AG08395 (cell line): ENCODE results near the gene PANK3.
"Not testable (repeated sequence)": the region's sequence is repeated elsewhere in the genome, so short reads cannot be mapped to it uniquely, and the experiment has no call there.

Source experiments
- DNase-seq: peaks from one replicate; pipeline ENCODE4 v3.0.0; 2012; ENCODE audit warnings: mixed read lengths, low spot score

PANK3 gene

GRCh38 chr5:168592014-168592368 is 12.8 kb upstream of the PANK3 start:
- peak; percentile 47 for DNase-seq

DNA sequence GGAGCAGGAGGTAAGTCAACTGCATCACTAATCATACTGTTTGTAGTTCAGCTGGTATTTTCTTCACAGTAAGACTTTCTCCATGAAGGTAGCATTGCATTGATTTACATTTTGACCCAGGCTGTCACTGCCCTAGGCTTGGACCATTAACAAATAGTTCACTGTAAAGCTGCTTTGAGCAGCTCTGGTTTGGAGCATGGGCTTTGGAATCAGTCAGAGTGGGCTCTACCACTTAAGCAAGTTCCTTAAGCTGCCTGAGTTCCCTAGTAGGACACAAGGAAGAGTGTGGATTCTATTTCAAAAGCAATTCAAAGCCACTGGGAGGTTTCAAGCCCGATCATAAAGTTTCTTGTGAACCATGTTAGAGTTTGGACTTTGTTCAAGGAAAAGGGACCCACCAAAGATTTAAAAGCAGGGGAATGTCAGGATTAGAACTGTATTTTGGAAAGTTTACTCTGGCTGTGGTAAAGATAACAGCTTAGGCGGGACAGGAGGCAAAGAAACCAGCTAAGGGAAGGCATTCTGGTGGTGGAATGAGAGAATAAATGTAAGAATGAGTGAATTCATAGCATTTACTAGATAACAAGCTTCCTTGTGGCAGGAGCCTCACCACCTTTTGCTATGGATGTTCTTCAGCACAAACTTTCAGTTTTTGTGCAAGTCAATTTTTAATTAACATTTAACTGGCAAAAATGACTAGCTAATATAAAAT is 12.3 kb upstream of the PANK3 start:
- no peak for DNase-seq

DNA sequence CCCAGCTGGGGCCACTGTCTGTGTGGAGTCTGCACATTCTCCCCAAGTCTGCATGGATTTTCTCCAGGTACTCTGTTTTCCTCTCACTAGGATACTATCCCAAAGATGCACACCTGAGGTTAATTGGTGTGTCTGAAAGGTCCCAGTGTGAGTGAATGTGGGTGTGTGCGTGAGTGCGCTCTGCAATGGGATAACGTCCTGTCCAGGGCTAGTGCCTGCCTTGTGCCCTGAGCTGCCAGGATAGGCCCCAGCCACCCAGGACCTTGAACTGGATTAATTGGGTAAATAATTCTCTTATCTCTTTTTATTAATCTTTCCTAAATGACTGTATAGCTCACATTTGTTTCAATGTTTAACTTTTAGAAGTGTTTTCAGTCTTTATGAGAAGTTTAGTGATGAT is 11.5 kb upstream of the PANK3 start:
- DNase-seq: no peak

DNA sequence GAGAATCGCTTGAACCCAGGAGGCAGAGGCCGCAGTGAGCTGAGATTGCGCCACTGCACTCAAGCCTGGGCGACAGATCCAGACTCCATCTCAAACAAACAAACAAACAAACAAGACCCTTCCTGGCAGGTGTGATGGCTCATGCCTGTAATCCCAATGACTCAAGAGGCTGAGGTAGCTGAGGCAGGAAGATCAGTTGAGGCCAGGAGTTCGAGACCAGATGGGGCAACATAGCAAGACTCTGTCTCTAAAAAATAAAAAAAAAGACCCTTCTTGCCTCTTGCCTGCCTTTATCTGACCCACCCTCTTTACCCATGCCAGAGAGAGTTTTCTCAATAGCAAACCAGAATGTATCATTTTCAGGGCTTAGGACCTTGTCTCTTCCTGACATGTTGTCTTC is 8.8 kb upstream of the PANK3 start:
- DNase-seq: no peak

DNA sequence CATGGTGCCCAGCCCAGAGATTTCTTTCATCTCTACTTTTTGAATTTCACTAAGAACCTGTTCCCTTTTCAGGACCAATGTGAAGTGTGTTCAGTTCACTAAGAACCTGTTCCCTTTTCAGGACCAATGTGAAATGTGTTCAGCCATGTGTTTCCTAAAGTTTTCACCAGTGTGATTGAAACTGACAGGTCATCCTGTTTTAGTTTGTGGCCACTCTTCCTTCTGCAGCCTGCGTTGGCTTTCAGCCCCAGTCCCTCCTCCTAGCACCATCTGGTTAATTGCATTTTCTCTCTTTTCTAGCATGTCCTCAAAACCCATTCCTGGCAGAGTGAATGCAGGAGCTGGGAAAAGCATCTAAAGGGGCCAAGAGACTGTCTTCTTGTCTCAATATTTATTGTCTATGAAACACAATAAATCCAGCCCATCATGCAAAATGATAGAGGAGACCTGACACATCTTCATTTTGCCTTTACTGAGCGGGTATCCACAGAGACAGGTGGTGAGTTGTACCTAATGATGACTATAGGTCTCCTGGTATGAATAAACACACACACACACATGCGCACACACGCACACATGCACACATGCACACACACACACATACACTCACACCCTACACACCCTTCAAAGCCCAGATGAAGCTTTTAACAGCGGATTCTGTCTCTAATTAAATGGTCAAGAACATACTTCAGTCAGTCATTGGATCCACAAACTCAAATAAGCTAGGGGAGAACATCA is 6.1 kb upstream of the PANK3 start:
- DNase-seq: no peak

DNA sequence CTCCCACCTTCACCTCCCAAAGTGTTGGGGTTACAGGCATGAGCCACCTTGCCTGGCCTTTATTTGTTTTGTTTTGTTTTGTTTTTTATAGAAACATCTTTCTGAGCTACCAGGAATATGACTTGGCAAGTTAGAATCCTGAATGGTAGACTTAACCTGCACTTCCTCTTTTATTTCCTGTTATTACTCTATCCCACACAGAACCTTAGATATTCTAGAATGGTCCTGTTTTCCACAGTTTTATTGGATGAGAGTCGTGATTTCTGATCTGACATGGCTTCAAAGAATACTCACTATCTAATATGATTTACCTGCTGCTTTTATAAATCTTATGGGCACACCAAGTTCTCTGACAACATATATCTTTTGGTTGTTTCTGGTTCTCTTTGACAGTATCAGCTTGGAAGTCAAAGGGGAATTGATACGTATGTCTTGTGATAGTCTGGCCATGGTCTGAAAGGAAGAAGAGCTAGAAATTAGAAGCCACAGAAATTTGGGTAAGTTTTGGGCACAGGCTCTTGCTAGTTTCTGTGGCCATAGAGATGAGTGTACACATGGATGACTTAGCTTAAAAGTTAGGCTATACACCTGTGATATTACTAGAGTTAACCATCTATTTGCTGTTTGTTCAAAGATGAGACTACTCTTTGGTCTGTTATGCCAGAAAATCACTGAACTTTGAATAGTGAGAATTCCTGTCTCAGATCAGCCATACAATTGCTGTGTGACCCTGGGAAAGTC is 4.7 kb upstream of the PANK3 start:
- DNase-seq: no peak

- DNase-seq: not testable (repeated sequence)
These were observed 1.8 kb upstream of the PANK3 start for GRCh38 chr5:168580814-168581469.

GRCh38 chr5:168580227-168580508 is 1.0 kb upstream of the PANK3 start:
- DNase-seq: no peak

DNA sequence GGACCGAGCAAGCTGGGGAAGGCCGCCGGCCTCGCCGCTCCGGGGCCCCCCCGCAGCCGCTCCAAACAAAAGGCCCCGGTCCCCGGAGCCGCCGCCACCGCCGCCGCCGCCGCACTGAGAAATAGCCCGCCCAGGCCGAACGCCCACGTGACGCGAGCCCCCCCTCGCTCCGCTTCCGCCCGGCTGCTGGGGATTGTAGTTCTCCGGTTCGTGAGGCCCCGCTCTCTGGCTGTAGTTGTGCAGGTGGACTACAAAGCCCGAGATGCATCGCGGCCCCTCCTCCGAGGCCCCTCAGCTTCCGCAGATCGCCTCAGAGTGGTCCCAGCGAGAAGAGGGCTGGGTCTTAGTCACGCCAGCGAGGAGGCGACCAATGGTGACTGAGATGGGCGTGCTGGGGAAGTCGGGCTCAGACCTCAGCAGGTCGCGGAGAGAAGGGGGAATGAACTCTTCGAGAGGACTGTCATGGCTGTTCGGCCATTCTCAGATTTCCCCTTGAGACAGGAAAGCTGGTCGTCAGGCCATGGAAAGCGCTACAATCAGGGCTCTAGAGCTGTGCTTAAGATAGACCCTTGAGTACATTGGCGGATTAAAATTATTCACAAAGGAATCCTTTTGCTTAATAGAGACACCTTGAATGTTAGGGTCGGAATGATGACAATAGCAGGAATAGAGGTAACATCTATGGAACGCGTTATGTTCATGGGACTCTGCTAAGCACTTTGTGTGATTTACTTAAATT is 489 bp upstream of the PANK3 start:
- peak; percentile 99 for DNase-seq

- peak; percentile 22 for DNase-seq
These were observed 1.2 kb downstream of the PANK3 start for GRCh38 chr5:168578006-168578405.

DNA sequence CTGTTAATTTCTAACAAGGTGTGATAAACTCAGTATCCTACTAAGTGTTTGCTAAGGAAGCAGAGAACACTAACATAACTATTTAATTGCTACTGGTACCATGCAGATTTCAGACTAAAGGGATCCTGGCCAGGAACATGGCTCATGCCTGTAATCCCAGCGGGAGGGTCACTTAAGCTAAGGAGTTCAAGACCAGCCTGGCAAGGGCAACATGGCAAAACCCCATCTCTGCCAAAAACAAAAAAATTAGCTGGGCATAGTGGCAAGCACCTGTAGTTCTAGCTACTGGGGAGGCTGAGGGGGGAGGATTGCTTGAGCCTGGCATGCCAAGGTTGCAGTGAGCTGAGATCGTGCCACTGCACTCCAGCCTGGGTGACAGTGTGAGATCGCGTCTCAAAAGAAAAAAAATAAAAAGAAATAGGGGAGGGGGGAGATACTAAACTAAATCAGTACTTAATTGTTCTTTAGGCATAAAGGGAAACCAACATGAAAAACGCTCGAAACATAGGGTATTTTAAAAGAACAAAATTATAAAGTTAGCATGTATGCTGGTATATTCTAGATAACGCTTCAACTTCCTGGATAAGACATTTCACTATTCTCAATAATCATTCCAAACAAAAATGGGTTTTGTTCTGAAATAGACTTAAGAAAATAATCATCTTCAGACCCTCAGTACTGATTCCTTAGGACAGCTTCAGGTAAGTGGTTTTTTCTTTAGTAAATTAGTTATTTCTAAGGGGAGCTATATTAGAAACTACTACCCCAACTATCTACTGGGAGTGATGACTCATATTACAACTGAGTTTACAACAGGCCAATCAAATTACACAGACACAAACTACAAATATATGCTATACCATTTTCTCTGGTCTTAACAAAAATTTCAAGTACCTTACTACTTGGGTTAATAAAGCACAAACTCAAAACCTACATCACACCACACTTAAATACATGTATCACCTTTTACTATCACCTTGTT is 3.5 kb downstream of the PANK3 start:
- no peak for DNase-seq

- not testable (repeated sequence) for DNase-seq
These were observed 5.0 kb downstream of the PANK3 start for GRCh38 chr5:168574156-168574555.

- not testable (repeated sequence) for DNase-seq
These were observed 5.5 kb downstream of the PANK3 start for GRCh38 chr5:168573663-168574062.

DNA sequence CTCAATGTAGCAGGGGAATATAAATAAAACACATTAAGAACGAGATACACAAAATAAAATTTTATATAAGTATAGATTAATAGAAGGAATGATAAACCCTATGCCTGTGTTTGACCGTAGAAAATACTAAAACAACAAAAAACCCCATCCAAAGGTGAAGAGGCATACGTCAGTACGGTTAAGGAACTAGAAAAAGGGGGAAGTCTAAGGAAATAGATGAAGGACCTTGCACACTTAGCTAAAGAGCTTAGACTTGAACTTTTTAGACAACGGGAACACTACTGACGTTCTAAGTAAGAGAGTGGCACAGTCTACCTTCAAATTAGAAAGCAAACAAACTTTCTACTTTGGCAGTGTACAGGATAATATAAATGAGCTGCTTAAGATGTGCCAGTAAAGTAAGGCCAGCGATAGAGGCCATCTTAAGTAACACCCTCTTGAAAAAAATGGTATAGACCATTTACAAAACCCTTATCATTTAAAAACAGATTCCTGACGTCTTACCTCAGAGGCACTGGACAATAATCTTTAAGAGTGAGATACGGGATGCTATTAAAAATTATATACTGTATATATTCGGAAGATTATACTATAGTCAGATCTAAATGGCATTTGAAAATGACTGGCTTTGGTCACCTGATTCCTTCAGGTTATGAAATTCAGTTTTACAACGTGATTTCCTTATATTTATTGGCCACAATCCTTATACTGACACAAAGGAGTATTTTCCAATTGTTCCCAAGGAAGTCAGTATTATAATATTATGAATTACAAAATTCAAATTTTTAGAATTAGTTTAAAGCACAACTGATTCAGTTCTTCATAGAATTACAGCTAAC is 8.5 kb downstream of the PANK3 start:
- no peak for DNase-seq

DNA sequence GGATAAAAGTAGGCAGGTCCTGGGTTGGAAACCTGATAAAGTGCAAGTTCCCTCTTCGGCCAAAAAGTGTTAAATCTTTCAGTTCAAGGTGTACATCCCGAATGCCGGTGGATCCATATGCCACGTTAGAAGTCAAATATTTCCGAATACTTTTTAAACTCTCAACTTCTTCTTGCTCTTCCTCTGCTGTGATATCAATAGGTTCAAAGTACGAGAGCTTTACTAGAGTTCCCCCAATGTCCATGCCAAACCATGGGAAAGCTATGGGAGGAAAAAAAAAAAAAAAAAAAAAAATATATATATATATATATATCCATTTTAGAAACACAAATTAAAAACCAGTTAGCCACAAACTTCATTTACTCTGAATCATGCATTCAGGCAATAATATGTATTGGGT is 10.4 kb downstream of the PANK3 start:
- DNase-seq: no peak

GRCh38 chr5:168563959-168564358 is 15.2 kb downstream of the PANK3 start:
- DNase-seq: no peak

DNA sequence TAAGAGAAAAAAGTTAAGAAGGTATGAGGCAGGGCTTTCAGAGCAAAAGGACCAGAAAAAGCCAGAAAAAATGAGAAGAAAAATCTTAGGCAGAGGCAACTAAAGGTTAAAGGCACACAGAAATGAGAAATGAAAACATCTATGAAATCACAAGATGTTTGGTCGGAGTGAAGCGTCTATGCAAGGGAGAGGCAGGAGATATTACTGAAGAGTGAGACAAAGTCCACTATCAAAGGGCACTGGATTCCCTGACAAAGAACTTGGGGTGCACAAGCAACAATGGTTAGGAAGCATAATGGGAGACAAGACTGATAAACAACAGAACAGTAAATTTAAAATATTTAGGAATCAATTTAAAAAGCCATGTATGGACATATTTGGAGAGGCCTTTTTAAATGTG is 16.9 kb downstream of the PANK3 start:
- no peak for DNase-seq

GRCh38 chr5:168557389-168557788 is 21.8 kb downstream of the PANK3 start:
- no peak for DNase-seq

GRCh38 chr5:168553377-168554130 is 25.6 kb downstream of the PANK3 start:
- DNase-seq: no peak
